ENCODE measurements around the gene AGAP3. TPM values are rescaled to one million over a fixed set of nuclear protein-coding genes. Genes with fewer than 3 reads are reported as not detected.

Gene AGAP3
- total RNA-seq, 1 experiment from 2014 or later = 138 TPM

GRCh38 chr7:151101621-151102396 lies 15.5 kb downstream of the AGAP3 start:
- BruUV-seq (replicated peaks) = no TSS peak

GRCh38 chr7:151102991-151103390 lies 16.7 kb downstream of the AGAP3 start:
- Mint-ChIP-seq H3K4me1 (ENCODE audit: insufficient read depth, unreplicated experiment) (peaks cover 5% of the 10 kb centered on the region), H3K36me3 (ENCODE audit: insufficient read depth, unreplicated experiment) (peaks cover 9% of the 10 kb centered on the region), H3K27ac (ENCODE audit: low read depth, unreplicated experiment) (no peak overlapping the region), H3K4me3 (ENCODE audit: unreplicated experiment) (no peak overlapping the region), H3K9me3 (ENCODE audit: unreplicated experiment) (no peaks in the 10 kb centered on the region), H3K27me3 (ENCODE audit: insufficient read depth, unreplicated experiment) (no peaks in the 10 kb centered on the region)
- intact Hi-C loops (cut with micrococcal nuclease) = no loop called here
- no TSS peak for BruUV-seq (replicated peaks)
- ChIA-PET CTCF (interaction anchor here (0.6 to 15.6 kb wide), 6 partner anchors 9 to 1021 kb away, joined by 3 to 315 read pairs (median 4); partner anchors contain the start of genes AGAP3 and TMUB1), POLR2A (interaction anchor here (1.3 kb wide), 1 partner anchor 12 kb away, joined by 3 read pairs; no protein-coding TSS in a partner anchor)
- TF ChIP-seq, protein P1, sequence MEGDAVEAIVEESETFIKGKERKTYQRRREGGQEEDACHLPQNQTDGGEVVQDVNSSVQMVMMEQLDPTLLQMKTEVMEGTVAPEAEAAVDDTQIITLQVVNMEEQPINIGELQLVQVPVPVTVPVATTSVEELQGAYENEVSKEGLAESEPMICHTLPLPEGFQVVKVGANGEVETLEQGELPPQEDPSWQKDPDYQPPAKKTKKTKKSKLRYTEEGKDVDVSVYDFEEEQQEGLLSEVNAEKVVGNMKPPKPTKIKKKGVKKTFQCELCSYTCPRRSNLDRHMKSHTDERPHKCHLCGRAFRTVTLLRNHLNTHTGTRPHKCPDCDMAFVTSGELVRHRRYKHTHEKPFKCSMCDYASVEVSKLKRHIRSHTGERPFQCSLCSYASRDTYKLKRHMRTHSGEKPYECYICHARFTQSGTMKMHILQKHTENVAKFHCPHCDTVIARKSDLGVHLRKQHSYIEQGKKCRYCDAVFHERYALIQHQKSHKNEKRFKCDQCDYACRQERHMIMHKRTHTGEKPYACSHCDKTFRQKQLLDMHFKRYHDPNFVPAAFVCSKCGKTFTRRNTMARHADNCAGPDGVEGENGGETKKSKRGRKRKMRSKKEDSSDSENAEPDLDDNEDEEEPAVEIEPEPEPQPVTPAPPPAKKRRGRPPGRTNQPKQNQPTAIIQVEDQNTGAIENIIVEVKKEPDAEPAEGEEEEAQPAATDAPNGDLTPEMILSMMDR (IDR thresholded peaks at IDR 0.05; ENCODE audit: unreplicated experiment) = no peak
- no peak for DNase-seq (ENCODE audit: unreplicated experiment)

More at GRCh38 chr7:151101621-151102396, 15.5 kb downstream of the AGAP3 start:
- TF ChIP-seq, protein P1 (IDR thresholded peaks at IDR 0.05; ENCODE audit: unreplicated experiment) = no peak
- peaks cover 18% of the 10 kb centered on the region for H3K36me3 Mint-ChIP-seq (ENCODE audit: insufficient read depth, unreplicated experiment)
- no peak for DNase-seq (ENCODE audit: unreplicated experiment)
- ChIA-PET POLR2A (no interaction called here), CTCF (interaction anchor here (0.6 to 15.6 kb wide), 3 partner anchors 10 to 23 kb away, joined by 3 to 315 read pairs (median 45); partner anchors contain the start of genes AGAP3 and TMUB1)
- H3K4me1 Mint-ChIP-seq (ENCODE audit: insufficient read depth, unreplicated experiment) = peaks cover 5% of the 10 kb centered on the region
- no peaks in the 10 kb centered on the region for H3K27me3 Mint-ChIP-seq (ENCODE audit: insufficient read depth, unreplicated experiment)
- H3K9me3 Mint-ChIP-seq (ENCODE audit: unreplicated experiment) = no peaks in the 10 kb centered on the region
- no peak overlapping the region for H3K27ac Mint-ChIP-seq (ENCODE audit: low read depth, unreplicated experiment)
- intact Hi-C loops (cut with micrococcal nuclease) = no loop called here
- H3K4me3 Mint-ChIP-seq (ENCODE audit: unreplicated experiment) = no peak overlapping the region

DNA sequence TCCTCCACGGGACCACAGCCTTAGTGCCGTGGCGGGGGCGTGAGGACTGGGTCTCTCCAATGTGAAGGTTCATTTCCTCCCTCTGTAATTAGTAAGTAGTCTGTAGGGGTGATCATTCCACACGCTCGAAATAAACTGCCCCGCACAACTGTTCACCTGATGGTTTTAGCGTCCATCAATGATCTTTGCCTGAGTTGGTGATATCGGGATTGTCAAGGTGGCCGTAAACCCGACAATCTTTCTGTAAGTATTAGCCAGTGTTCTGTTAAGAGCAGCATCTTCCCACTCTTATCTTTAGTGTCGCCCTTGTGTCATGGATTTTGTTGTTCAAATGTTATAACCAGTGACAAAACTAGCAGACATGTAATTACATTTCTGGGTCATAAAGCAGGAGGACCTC lies 17.7 kb downstream of the AGAP3 start:
- TF ChIP-seq, protein P1 (IDR thresholded peaks at IDR 0.05; ENCODE audit: unreplicated experiment) = no peak
- BruUV-seq (replicated peaks) = no TSS peak
- Mint-ChIP-seq H3K9me3 (ENCODE audit: unreplicated experiment) (no peaks in the 10 kb centered on the region), H3K4me3 (ENCODE audit: unreplicated experiment) (no peak overlapping the region), H3K36me3 (ENCODE audit: insufficient read depth, unreplicated experiment) (peaks cover 9% of the 10 kb centered on the region), H3K27me3 (ENCODE audit: insufficient read depth, unreplicated experiment) (no peaks in the 10 kb centered on the region), H3K27ac (ENCODE audit: low read depth, unreplicated experiment) (peak overlapping the region; percentile 18), H3K4me1 (ENCODE audit: insufficient read depth, unreplicated experiment) (peaks cover 5% of the 10 kb centered on the region)
- no peak for DNase-seq (ENCODE audit: unreplicated experiment)
- ChIA-PET POLR2A (interaction anchor here (1.3 kb wide), 2 partner anchors 10 to 13 kb away, joined by 3 to 5 read pairs; no protein-coding TSS in a partner anchor), CTCF (interaction anchor here (0.8 to 15.6 kb wide), 4 partner anchors 8 to 206 kb away, joined by 3 to 315 read pairs (median 24); partner anchors contain the start of genes AGAP3 and TMUB1)
- intact Hi-C loops (cut with micrococcal nuclease) = no loop called here

Measured in MCF 10A (cell line).